Osteoblast (primary cell): ENCODE results near the gene GABBR2. TPM values are rescaled to one million over a fixed set of nuclear protein-coding genes. Genes with fewer than 3 reads are reported as not detected.

Experiments used
- DNase-seq: peaks from one replicate; pipeline ENCODE4 v3.0.0; 2011; ENCODE audit warnings: low spot score, mixed read lengths; ENCODE audit not compliant: insufficient read length; ENCODE audit errors: missing footprints
- H2AFZ ChIP-seq: 2 replicates; pipeline ENCODE4 v1.6.0; 2011; ENCODE audit warnings: mild to moderate bottlenecking, low read length
- H3K27ac ChIP-seq: 2 replicates; pipeline ENCODE4 v1.5.1; 2011; ENCODE audit warnings: mild to moderate bottlenecking, low read depth, low read length, moderate library complexity
- H3K27me3 ChIP-seq: 2 replicates; pipeline ENCODE4 v1.6.0; 2012; ENCODE audit warnings: mild to moderate bottlenecking, control low read depth, inconsistent platforms, low read length, moderate library complexity; ENCODE audit not compliant: insufficient read depth
- H3K36me3 ChIP-seq: 2 replicates; pipeline ENCODE4 v1.5.1; 2011; ENCODE audit warnings: mild to moderate bottlenecking, low read length, control low read depth, moderate library complexity; ENCODE audit not compliant: insufficient read depth
- H3K4me1 ChIP-seq: 2 replicates; pipeline ENCODE4 v1.5.1; 2011; ENCODE audit warnings: mild to moderate bottlenecking, low read length, control low read depth, moderate library complexity; ENCODE audit not compliant: insufficient read depth
- H3K4me2 ChIP-seq: 2 replicates; pipeline ENCODE4 v1.6.0; 2011; ENCODE audit warnings: mild to moderate bottlenecking, low read length; ENCODE audit not compliant: insufficient read depth
- H3K4me3 ChIP-seq: fragments of 200-600 bp; sonication (generic); 3 replicates; pipeline ENCODE4 v1.5.1; 2012; ENCODE audit warnings: mild to moderate bottlenecking, low read length, inconsistent platforms; ENCODE audit not compliant: insufficient read depth
- H3K79me2 ChIP-seq: 2 replicates; pipeline ENCODE4 v1.6.0; 2012; ENCODE audit warnings: mild to moderate bottlenecking, low read length, control low read depth, inconsistent platforms; ENCODE audit not compliant: insufficient read depth
- H3K9me3 ChIP-seq: 2 replicates; pipeline ENCODE4 v1.5.1; 2011; ENCODE audit warnings: low read depth, low read length, control low read depth
- H4K20me1 ChIP-seq: 2 replicates; pipeline ENCODE4 v1.6.0; 2012; ENCODE audit warnings: mild to moderate bottlenecking, low read length, control low read depth; ENCODE audit not compliant: insufficient read depth
- total RNA-seq: library from RNA; depleted of rRNA; stranded (reverse); fragments of >200 nt; gene quantifications from 2 replicates; pipeline ENCODE4 v1.2.3, GENCODE V29; 2012
- TF ChIP-seq, protein P1 (sequence below): IDR thresholded peaks from 2 replicates; pipeline ENCODE4 v1.5.1; 2011; ENCODE audit warnings: mild to moderate bottlenecking, low read depth, low read length, moderate library complexity; ENCODE audit errors: extremely low read depth

The GABBR2 gene
- total RNA-seq, 1 donor = under 0.01 TPM

DNA sequence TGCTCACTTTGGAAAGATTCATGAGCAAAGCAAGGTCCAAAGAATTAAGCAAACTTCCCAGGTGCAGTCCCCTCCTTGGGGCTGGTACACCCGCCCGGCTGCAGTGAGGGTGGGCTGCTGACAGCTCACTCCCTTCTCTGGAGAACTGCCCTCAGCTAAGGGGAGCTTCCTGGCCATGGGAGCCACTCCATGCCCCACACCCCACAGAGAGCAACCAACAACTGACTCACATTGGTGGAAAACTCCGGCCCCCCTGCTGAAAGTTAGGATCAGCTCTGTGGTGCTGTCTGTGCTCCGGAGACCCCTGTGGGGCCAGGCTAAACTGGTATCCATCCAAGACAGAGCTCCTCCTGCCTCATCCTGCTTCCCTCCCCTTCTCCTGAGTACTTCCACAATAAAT is 223.0 kb downstream of the GABBR2 start:
- Histone ChIP-seq H4K20me1 (no peaks in the 10 kb centered on the region), H3K27ac (no peak overlapping the region), H3K9me3 (no peaks in the 10 kb centered on the region), H2AFZ (no peak overlapping the region), H3K4me2 (no peak overlapping the region), H3K4me1 (peaks cover 50% of the 10 kb centered on the region), H3K36me3 (no peaks in the 10 kb centered on the region), H3K79me2 (no peaks in the 10 kb centered on the region), H3K4me3 (no peak overlapping the region), H3K27me3 (no peaks in the 10 kb centered on the region)
- DNase-seq = no peak
- TF ChIP-seq, protein P1, sequence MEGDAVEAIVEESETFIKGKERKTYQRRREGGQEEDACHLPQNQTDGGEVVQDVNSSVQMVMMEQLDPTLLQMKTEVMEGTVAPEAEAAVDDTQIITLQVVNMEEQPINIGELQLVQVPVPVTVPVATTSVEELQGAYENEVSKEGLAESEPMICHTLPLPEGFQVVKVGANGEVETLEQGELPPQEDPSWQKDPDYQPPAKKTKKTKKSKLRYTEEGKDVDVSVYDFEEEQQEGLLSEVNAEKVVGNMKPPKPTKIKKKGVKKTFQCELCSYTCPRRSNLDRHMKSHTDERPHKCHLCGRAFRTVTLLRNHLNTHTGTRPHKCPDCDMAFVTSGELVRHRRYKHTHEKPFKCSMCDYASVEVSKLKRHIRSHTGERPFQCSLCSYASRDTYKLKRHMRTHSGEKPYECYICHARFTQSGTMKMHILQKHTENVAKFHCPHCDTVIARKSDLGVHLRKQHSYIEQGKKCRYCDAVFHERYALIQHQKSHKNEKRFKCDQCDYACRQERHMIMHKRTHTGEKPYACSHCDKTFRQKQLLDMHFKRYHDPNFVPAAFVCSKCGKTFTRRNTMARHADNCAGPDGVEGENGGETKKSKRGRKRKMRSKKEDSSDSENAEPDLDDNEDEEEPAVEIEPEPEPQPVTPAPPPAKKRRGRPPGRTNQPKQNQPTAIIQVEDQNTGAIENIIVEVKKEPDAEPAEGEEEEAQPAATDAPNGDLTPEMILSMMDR = no peak

DNA sequence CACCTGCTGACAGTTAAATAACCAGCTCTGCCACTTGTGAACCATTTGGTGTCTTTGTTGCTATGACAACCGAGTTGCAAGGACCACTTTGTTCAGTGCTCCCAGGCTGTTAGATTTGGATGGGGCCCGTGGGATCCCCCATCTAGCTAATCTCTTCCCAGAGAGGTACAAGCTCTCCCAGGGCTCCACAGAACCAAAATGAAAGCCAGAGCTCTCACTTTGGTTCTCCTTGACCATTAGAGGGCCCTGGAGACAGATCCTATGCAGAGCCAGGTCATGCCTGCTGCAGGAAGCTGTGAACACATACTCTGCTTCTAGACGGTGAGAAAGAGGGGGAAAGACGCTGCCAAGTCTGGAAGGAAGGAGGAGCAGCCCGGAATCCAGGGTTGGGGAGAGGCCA is 224.6 kb downstream of the GABBR2 start:
- H4K20me1 ChIP-seq = no peaks in the 10 kb centered on the region
- peaks cover 51% of the 10 kb centered on the region for H3K4me1 ChIP-seq
- peak; percentile 93 for DNase-seq
- no peak overlapping the region for H3K27ac ChIP-seq
- no peaks in the 10 kb centered on the region for H3K79me2 ChIP-seq
- peak overlapping the region; percentile 73 for H2AFZ ChIP-seq
- H3K27me3 ChIP-seq = no peaks in the 10 kb centered on the region
- no peaks in the 10 kb centered on the region for H3K9me3 ChIP-seq
- TF ChIP-seq, protein P1 = peak; percentile 37
- no peak overlapping the region for H3K4me2 ChIP-seq
- H3K4me3 ChIP-seq = no peak overlapping the region
- H3K36me3 ChIP-seq = no peaks in the 10 kb centered on the region

DNA sequence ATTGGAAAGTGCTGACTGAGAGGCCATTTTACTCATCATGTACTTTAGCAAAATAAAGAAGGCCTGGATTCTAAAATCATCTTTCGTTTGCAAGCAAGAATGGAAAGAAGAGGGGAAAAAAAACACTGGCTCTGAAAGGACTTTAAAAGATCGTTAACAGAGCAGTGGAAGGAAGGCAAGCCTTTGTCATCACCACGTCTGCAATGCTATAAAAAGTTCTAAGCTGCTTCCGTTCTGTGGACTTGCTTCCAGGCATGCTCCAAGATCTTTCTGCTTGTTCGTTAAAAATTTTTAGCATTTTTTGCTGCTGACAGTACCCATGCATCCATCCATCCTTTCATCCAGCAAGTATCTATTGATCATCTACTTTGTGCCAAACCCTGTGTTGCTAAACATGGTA is 226.5 kb downstream of the GABBR2 start:
- no peak overlapping the region for H3K4me3 ChIP-seq
- no peak for DNase-seq
- peak overlapping the region; percentile 52 for H2AFZ ChIP-seq
- H3K27me3 ChIP-seq = no peaks in the 10 kb centered on the region
- no peak overlapping the region for H3K4me2 ChIP-seq
- no peaks in the 10 kb centered on the region for H3K36me3 ChIP-seq
- TF ChIP-seq, protein P1 = no peak
- H3K4me1 ChIP-seq = peaks cover 36% of the 10 kb centered on the region
- H4K20me1 ChIP-seq = no peaks in the 10 kb centered on the region
- peak overlapping the region; percentile 49 for H3K27ac ChIP-seq
- H3K79me2 ChIP-seq = no peaks in the 10 kb centered on the region
- H3K9me3 ChIP-seq = no peaks in the 10 kb centered on the region

DNA sequence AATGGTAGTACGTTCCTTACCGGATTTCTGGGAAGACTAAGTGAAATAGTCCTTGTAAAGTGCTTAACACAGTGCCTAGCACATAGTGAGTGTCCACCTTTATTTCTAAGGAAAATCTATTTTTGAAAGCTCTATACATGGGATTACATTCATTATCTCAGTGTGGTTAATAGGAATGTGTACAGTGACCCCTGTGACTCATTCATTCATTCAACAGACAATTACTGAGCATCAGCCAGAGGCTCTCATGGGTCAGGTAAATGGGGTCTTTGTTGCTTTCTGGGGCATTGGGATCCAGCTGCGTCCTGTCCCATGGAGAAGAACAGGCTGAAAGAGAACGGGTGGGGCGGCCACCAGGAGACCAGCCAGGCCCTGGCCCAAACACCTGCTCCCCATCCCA is 227.1 kb downstream of the GABBR2 start:
- no peaks in the 10 kb centered on the region for H3K36me3 ChIP-seq
- H3K79me2 ChIP-seq = no peaks in the 10 kb centered on the region
- TF ChIP-seq, protein P1 = no peak
- H4K20me1 ChIP-seq = no peaks in the 10 kb centered on the region
- H3K27me3 ChIP-seq = no peaks in the 10 kb centered on the region
- H2AFZ ChIP-seq = no peak overlapping the region
- H3K27ac ChIP-seq = peak overlapping the region; percentile 49
- H3K4me3 ChIP-seq = no peak overlapping the region
- no peaks in the 10 kb centered on the region for H3K9me3 ChIP-seq
- peaks cover 36% of the 10 kb centered on the region for H3K4me1 ChIP-seq
- H3K4me2 ChIP-seq = no peak overlapping the region
- no peak for DNase-seq
